IMR-90 (cell line): ENCODE results near the gene MRPS22. TPM values are rescaled to one million over a fixed set of nuclear protein-coding genes. Genes with fewer than 3 reads are reported as not detected.

Source experiments
- ATAC-seq: fragments of 200-7000 bp; cut with Tn5 transposase; 2 replicates; pipeline ENCODE4 v1.9.1; 2020; ENCODE audit warnings: low read depth, mild to moderate bottlenecking, moderate library complexity
- BruUV-seq: library from RNA; stranded (reverse); fragments of 400-500 nt; replicated peaks from 2 replicates; lab custom pipeline; 2021; lab: Mats Ljungman, UMichigan
- CTCF ChIA-PET: fragments of 300-600 bp; formaldehyde crosslinking; extraction: SDS; loops from one replicate; lab custom pipeline; 2021; ENCODE audit warnings: antibody characterized with exemption; lab: Yijun Ruan, JAX
- POLR2A ChIA-PET: fragments of 300-600 bp; sonication (Branson Sonifier 250); formaldehyde crosslinking; loops from one replicate; lab custom pipeline; 2022; ENCODE audit warnings: antibody characterized with exemption; ENCODE audit not compliant: unreplicated experiment; lab: Charles Lee
- DNase-seq: peaks from one replicate; pipeline ENCODE4 v3.0.0; 2013
- H2AFZ ChIP-seq: replicated peaks from 2 replicates; pipeline ENCODE3; 2013; ENCODE audit warnings: low read length, mild to moderate bottlenecking; ENCODE audit not compliant: poor library complexity
- H2AK5ac ChIP-seq: 2 replicates; pipeline ENCODE4 v1.6.1; 2013; ENCODE audit warnings: low read depth, low read length, inconsistent platforms
- H2AK9ac ChIP-seq: replicated peaks from 2 replicates; pipeline ENCODE3; 2013; ENCODE audit warnings: mild to moderate bottlenecking, low read depth, low read length, moderate library complexity; ENCODE audit not compliant: poor library complexity
- H2BK120ac ChIP-seq: 2 replicates; pipeline ENCODE4 v1.6.1; 2013; ENCODE audit warnings: low read depth, low read length, inconsistent platforms
- H2BK15ac ChIP-seq: 3 replicates; pipeline ENCODE4 v1.6.1; 2013; ENCODE audit warnings: low read depth, low read length, inconsistent platforms
- H2BK20ac ChIP-seq: 2 replicates; pipeline ENCODE4 v1.6.1; 2013; ENCODE audit warnings: low read depth, mild to moderate bottlenecking, inconsistent platforms, low read length, moderate library complexity
- H2BK5ac ChIP-seq: 2 replicates; pipeline ENCODE4 v1.6.1; 2013; ENCODE audit warnings: mild to moderate bottlenecking, low read depth, low read length, inconsistent platforms; ENCODE audit not compliant: poor library complexity, severe bottlenecking
- H3K14ac ChIP-seq: replicated peaks from 2 replicates; pipeline ENCODE4 v1.6.1; 2013; ENCODE audit warnings: low read depth, low read length, inconsistent platforms
- H3K18ac ChIP-seq: 2 replicates; pipeline ENCODE4 v1.6.1; 2013; ENCODE audit warnings: low read depth, low read length, control low read depth
- H3K23ac ChIP-seq: 2 replicates; pipeline ENCODE4 v1.6.1; 2013; ENCODE audit warnings: low read depth, low read length, inconsistent platforms
- H3K27ac ChIP-seq: 2 replicates; pipeline ENCODE4 v1.5.1; 2013; ENCODE audit warnings: mild to moderate bottlenecking, control low read depth, low read length; ENCODE audit not compliant: insufficient read depth
- H3K27me3 ChIP-seq: 2 replicates; pipeline ENCODE4 v1.6.1; 2013; ENCODE audit warnings: low read length; ENCODE audit not compliant: control insufficient read depth, insufficient read depth
- H3K36me3 ChIP-seq: 2 replicates; pipeline ENCODE4 v1.6.1; 2013; ENCODE audit warnings: low read length, mixed read lengths; ENCODE audit not compliant: control insufficient read depth, insufficient read depth
- H3K4ac ChIP-seq: 2 replicates; pipeline ENCODE4 v1.6.1; 2013; ENCODE audit warnings: low read depth, low read length, inconsistent platforms
- H3K4me1 ChIP-seq: 2 replicates; pipeline ENCODE4 v1.6.1; 2013; ENCODE audit warnings: low read length, mixed read lengths; ENCODE audit not compliant: control insufficient read depth, insufficient read depth
- H3K4me2 ChIP-seq: 2 replicates; pipeline ENCODE4 v1.6.1; 2013; ENCODE audit warnings: low read depth, mild to moderate bottlenecking, control low read depth, low read length, moderate library complexity
- H3K4me3 ChIP-seq: 2 replicates; pipeline ENCODE4 v1.5.1; 2013; ENCODE audit warnings: low read depth, mild to moderate bottlenecking, control low read depth, low read length, moderate library complexity; ENCODE audit not compliant: insufficient read depth
- H3K56ac ChIP-seq: 2 replicates; pipeline ENCODE4 v1.6.1; 2013; ENCODE audit warnings: low read length, inconsistent platforms; ENCODE audit not compliant: insufficient read depth; ENCODE audit errors: extremely low read depth
- H3K79me1 ChIP-seq, 2 experiments: 2 replicates each; pipeline ENCODE4 v1.6.1; 2013; ENCODE audit warnings: low read length in 2 of 2, inconsistent platforms in 1 of 2, low read depth in 1 of 2
- H3K9ac ChIP-seq: 2 replicates; pipeline ENCODE4 v1.6.1; 2013; ENCODE audit warnings: low read depth, low read length, control low read depth
- H3K9me1 ChIP-seq: 2 replicates; pipeline ENCODE4 v1.6.1; 2013; ENCODE audit warnings: low read length, inconsistent platforms; ENCODE audit not compliant: insufficient read depth
- H3K9me3 ChIP-seq: 2 replicates; pipeline ENCODE4 v1.6.1; 2013; ENCODE audit warnings: low read length; ENCODE audit not compliant: control insufficient read depth, insufficient read depth
- H4K20me1 ChIP-seq: 2 replicates; pipeline ENCODE4 v1.6.1; 2013; ENCODE audit warnings: low read length, inconsistent platforms; ENCODE audit not compliant: insufficient read depth
- H4K5ac ChIP-seq: 2 replicates; pipeline ENCODE4 v1.6.1; 2013; ENCODE audit warnings: mild to moderate bottlenecking, low read depth, low read length, control low read depth
- H4K8ac ChIP-seq, 2 experiments: 2 replicates each; pipeline ENCODE4 v1.6.1; 2013; ENCODE audit warnings: low read depth in 2 of 2, low read length in 2 of 2, control low read depth in 1 of 2, inconsistent platforms in 1 of 2
- H4K91ac ChIP-seq: 2 replicates; pipeline ENCODE4 v1.6.1; 2013; ENCODE audit warnings: low read depth, low read length, inconsistent platforms; ENCODE audit not compliant: insufficient read depth
- BHLHE40 ChIP-seq: fragments of 150-350 bp; IDR thresholded peaks from 2 replicates; pipeline ENCODE4 v1.6.1; 2016; ENCODE audit warnings: mild to moderate bottlenecking, low read depth, low read length
- CEBPB ChIP-seq: IDR thresholded peaks from 2 replicates; pipeline ENCODE4 v1.6.1; 2012; ENCODE audit warnings: low read depth, low read length, improper control_type of control experiment
- CHD1 ChIP-seq: IDR thresholded peaks from 2 replicates; pipeline ENCODE4 v1.6.1; 2012; ENCODE audit warnings: low read depth, low read length, improper control_type of control experiment
- CTCF ChIP-seq: conservative IDR thresholded peaks from 2 replicates; pipeline ENCODE4 v1.5.1; 2012; ENCODE audit warnings: mild to moderate bottlenecking, low read depth, low read length, improper control_type of control experiment
- FOS ChIP-seq: fragments of 150-350 bp; IDR thresholded peaks from 2 replicates; pipeline ENCODE4 v1.6.1; 2016; ENCODE audit warnings: low read depth, low read length
- MAFK ChIP-seq: IDR thresholded peaks from 2 replicates; pipeline ENCODE4 v1.6.1; 2012; ENCODE audit warnings: low read depth, low read length, improper control_type of control experiment
- MAZ ChIP-seq: IDR thresholded peaks from 2 replicates; pipeline ENCODE4 v1.6.1; 2012; ENCODE audit warnings: low read depth, mild to moderate bottlenecking, low read length, improper control_type of control experiment, moderate library complexity, borderline replicate concordance
- MXI1 ChIP-seq: IDR thresholded peaks from 2 replicates; pipeline ENCODE4 v1.6.1; 2012; ENCODE audit warnings: low read depth, mild to moderate bottlenecking, low read length, moderate library complexity, borderline replicate concordance
- RCOR1 ChIP-seq: IDR thresholded peaks from 2 replicates; pipeline ENCODE4 v1.6.1; 2012; ENCODE audit warnings: mild to moderate bottlenecking, low read length, improper control_type of control experiment; ENCODE audit not compliant: insufficient replicate concordance
- SMC3 ChIP-seq: fragments of 150-350 bp; IDR thresholded peaks from 2 replicates; pipeline ENCODE4 v1.6.1; 2016; ENCODE audit warnings: low read depth, mild to moderate bottlenecking, antibody characterized with exemption, low read length, moderate library complexity
- WGBS, 2 experiments: methylation state at CpG; one replicate each; pipeline versions ENCODE4 v1.1.5 to v1.1.7; 2013; ENCODE audit warnings: missing lambda C conversion rate in 2 of 2; ENCODE audit not compliant: insufficient read length in 1 of 2; ENCODE audit errors: extremely low coverage in 2 of 2; 5-methylcytosine and 5-hydroxymethylcytosine counted together
- dilution Hi-C: fragments of 300-500 bp; cut with HindIII; formaldehyde crosslinking; loops from one replicate; pipeline ENCODE4 v1.14.3; 2018; ENCODE audit warnings: low sequenced_read_pairs; ENCODE audit not compliant: unreplicated experiment
- in situ Hi-C: fragments of 300-500 bp; cut with MboI; formaldehyde crosslinking; loops from 3 replicates; pipeline ENCODE4 v1.14.3; 2019; ENCODE audit warnings: low sequenced_read_pairs, inconsistent platforms, mixed read lengths
- intact Hi-C: fragments of 100-400 bp; cut with micrococcal nuclease; formaldehyde crosslinking; loops from 2 replicates; pipeline ENCODE4 v1.10.0; 2022
- polyA plus RNA-seq, 3 experiments: library from polyadenylated mRNA; depleted of rRNA; stranded (reverse); fragments of >200 nt; gene quantifications; 2 replicates each; pipeline ENCODE4 v1.2.3, GENCODE V29; 2012; ENCODE audit warnings: low replicate concordance in 1 of 3
- total RNA-seq: library from RNA; depleted of rRNA; stranded (reverse); fragments of >200 nt; gene quantifications from 2 replicates; pipeline ENCODE4 v1.2.3, GENCODE V29; 2012

The MRPS22 gene
- total and polyA plus RNA-seq, 2 of the 4 experiments (the other 2 are of a cell fraction): 54.5 to 72.4 TPM

- Histone ChIP-seq H3K18ac (peak overlapping the region; percentile 47; the same call in 1 of the 2 replicates), H3K9ac (no peak overlapping the region), H3K23ac (peak overlapping the region; percentile 42), H3K9me1 (peaks cover 44% of the 10 kb centered on the region), H3K36me3 (no peaks in the 10 kb centered on the region), H2AK9ac (peak overlapping the region; percentile 76), H3K79me1 (no peaks in the 10 kb centered on the region; a peak in 1 of 4 replicates), H4K8ac (peak overlapping the region; percentile 22 to 68; a peak in 3 of 4 replicates), H3K56ac (peak overlapping the region; percentile 45; the same call in 1 of the 2 replicates), H3K27me3 (no peaks in the 10 kb centered on the region), H3K4me1 (peaks cover 31% of the 10 kb centered on the region), H2BK20ac (peak overlapping the region; percentile 94), H3K14ac (peak overlapping the region; percentile 75), H2AK5ac (peak overlapping the region; percentile 84), H4K5ac (peak overlapping the region; percentile 34), H2BK120ac (peak overlapping the region; percentile 92), H2BK5ac (peak overlapping the region; percentile 48), H4K91ac (peak overlapping the region; percentile 90), H4K20me1 (no peaks in the 10 kb centered on the region), H2AFZ (peak overlapping the region; percentile 77), H2BK15ac (peak overlapping the region; percentile 87; the same call in 2 of the 3 replicates), H3K4me2 (no peak overlapping the region), H3K4ac (peak overlapping the region; percentile 90), H3K9me3 (no peaks in the 10 kb centered on the region), H3K27ac (peak overlapping the region; percentile 57), H3K4me3 (no peak overlapping the region)
- in situ Hi-C loops: no loop called here
- intact Hi-C loops: no loop called here
- dilution Hi-C loops: no loop called here
- no TSS peak for BruUV-seq
- ATAC-seq (no peak), DNase-seq (no peak)
- CTCF ChIA-PET: interaction anchor here (1.0 kb wide), 1 partner anchor 11 kb away, joined by 3 read pairs; no protein-coding TSS in a partner anchor
- POLR2A ChIA-PET: no interaction called here
- 0% methylated on average over 1 of the region's 2 CpGs; no CpG with 5 or more reads in 1 of the 2 experiments for WGBS, 2 experiments
- TF ChIP-seq SMC3 (no peak), BHLHE40 (no peak), MAZ (no peak), CHD1 (no peak), FOS (no peak), MXI1 (no peak), RCOR1 (no peak), CTCF (no peak), CEBPB (no peak), MAFK (no peak)
Measured at GRCh38 chr3:139309061-139309591, 34.7 kb upstream of the MRPS22 start.
